IPS DF 6.9 (cell line): ENCODE data around the gene FKBP11.

Experiments
- DNase-seq: peaks from one replicate; pipeline ENCODE4 v3.0.0-alpha.2; 2013; ENCODE audit warnings: low read depth, low spot score
- H3K27ac ChIP-seq: one replicate; pipeline ENCODE4 v1.5.1; 2013; ENCODE audit warnings: low read length, control low read depth
- H3K27me3 ChIP-seq: 2 replicates; pipeline ENCODE4 v1.6.1; 2013; ENCODE audit warnings: mild to moderate bottlenecking, low read length; ENCODE audit not compliant: control insufficient read depth, insufficient read depth
- H3K36me3 ChIP-seq: 2 replicates; pipeline ENCODE4 v1.6.1; 2013; ENCODE audit warnings: low read length; ENCODE audit not compliant: control insufficient read depth, insufficient read depth
- H3K4me1 ChIP-seq: 2 replicates; pipeline ENCODE4 v1.6.1; 2013; ENCODE audit warnings: low read length; ENCODE audit not compliant: control insufficient read depth, insufficient read depth
- H3K4me3 ChIP-seq: 2 replicates; pipeline ENCODE4 v1.5.1; 2013; ENCODE audit warnings: mild to moderate bottlenecking, low read length
- H3K9me3 ChIP-seq: 2 replicates; pipeline ENCODE4 v1.6.1; 2013; ENCODE audit warnings: low read length, inconsistent platforms; ENCODE audit not compliant: control insufficient read depth, insufficient read depth
- WGBS: extraction: QIAGEN DNeasy Blood & Tissue Kit; methylation state at CpG from one replicate; pipeline ENCODE4 v1.1.7; 2013; ENCODE audit warnings: mixed read lengths, missing lambda C conversion rate; ENCODE audit not compliant: insufficient read length, insufficient coverage; 5-methylcytosine and 5-hydroxymethylcytosine counted together

FKBP11 gene

DNA sequence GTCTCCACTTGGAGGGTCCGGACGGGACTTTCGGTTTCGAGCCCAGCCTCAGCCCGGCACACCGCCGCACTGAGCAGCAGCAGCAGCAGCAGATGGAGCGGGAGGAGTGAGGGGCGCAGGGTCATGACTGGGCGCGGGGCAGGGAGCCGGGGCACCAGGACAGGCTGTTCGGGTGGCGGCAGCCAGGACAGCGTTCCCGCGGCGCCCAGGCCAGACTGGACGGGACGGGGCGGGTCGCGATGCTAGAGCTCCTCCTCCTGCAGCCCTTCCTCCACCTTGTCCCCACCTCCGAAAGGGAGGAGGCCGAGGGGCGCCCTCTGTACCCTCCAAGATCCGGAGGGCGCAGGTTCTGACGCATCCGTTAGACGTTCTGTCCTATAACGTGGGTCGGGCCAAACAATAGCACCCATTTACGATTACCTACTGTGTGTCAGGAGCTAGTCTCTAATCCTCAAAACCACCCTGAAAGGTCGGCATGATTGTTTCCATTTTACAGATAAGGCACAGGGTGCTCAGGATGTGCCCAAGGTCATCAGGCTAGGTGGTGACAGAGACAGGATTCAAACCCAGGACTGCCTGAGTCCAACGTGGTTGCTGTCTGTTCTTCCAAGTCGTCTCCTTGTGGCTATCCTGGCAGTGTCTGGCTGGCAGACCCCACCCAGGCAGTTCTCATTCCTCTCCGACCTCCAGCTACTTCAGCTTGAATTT, at the start of gene FKBP11:
Gene FKBP11, minus strand, starts transcription at position 189 of the 708 bp plus-strand sequence. Its CDS starts 64 bp downstream, at position 125.
- no peaks in the 10 kb centered on the region for H3K27me3 ChIP-seq
- H3K4me3 ChIP-seq = peak within 1 kb of the TSS; percentile 67; the same call in 1 of the 2 replicates
- no CpG with 5 or more reads among the region's 38 CpGs for WGBS
- H3K4me1 ChIP-seq = peaks cover 1% of the 10 kb centered on the region; the same call in 1 of the 2 replicates
- no peaks in the 10 kb centered on the region for H3K9me3 ChIP-seq
- DNase-seq = peak; percentile 37
- no peak within 1 kb of the TSS for H3K27ac ChIP-seq
- peaks cover 5% of the 10 kb centered on the region; the same call in 1 of the 2 replicates for H3K36me3 ChIP-seq

DNA sequence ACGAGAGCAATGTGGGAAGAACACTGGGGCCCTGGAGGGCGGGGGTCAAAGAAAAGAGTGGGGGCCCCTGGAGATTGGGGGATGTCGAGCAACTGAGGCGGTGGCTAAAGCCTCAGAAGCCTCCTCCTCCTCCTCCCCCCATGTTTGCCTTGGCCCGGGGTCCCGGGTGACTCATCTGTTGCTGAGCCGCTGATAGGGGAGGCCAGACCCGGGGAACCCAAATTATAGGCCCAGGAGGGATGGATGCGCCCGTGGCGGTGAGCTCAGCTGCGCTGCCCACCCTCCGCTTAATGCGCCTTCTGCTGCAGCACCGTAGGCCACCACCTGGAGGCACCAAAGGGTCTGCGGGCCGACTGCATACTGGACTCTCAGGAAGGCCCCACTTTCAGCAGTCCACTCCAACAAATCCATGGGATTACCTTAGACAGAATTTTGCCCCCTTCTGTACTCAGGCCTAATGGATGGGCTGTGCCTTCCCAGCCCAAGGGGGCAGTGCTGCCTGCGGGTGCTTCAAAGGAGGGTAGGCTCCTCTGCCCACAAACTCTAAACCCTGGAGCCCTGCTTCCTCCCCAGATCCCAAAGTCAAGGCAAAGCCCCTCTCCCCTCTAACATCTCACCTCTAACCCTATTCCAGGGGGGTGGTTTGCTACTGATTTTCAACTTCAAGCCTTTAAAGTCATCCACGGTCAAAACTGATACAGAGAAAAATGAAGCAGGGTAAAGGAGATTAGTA, 48.8 kb upstream of the FKBP11 start:
- Histone ChIP-seq H3K36me3 (no peaks in the 10 kb centered on the region), H3K9me3 (no peaks in the 10 kb centered on the region), H3K27me3 (peaks cover 84% of the 10 kb centered on the region), H3K27ac (no peak overlapping the region), H3K4me1 (peaks cover 20% of the 10 kb centered on the region), H3K4me3 (no peak overlapping the region)
- DNase-seq = no peak
- no CpG with 5 or more reads among the region's 19 CpGs for WGBS

DNA sequence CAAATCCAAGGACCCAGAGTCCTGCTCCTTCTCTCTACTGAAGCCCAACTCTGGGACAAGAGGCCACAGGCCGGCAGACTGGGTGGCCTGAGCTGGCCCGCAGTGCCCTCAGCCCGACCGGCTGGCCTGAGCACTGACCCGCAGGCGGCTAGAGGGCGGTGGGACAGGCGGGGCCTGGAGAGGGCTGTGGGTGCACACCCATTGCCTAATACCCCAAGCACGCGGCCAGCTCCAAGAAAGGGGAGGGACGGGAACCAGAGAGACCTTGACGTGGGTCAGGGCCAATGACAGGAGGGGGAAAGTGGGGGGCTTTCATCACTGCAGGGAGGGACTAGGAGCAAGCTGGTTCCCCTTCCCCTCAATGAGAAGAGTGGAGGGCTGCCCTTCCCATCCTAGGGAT, 48.2 kb upstream of the FKBP11 start:
- peaks cover 80% of the 10 kb centered on the region for H3K27me3 ChIP-seq
- no peak for DNase-seq
- peaks cover 19% of the 10 kb centered on the region for H3K4me1 ChIP-seq
- H3K9me3 ChIP-seq = no peaks in the 10 kb centered on the region
- H3K27ac ChIP-seq = no peak overlapping the region
- no peak overlapping the region for H3K4me3 ChIP-seq
- no peaks in the 10 kb centered on the region for H3K36me3 ChIP-seq
- no CpG with 5 or more reads among the region's 12 CpGs for WGBS

GRCh38 chr12:48972952-48973483, 47.7 kb upstream of the FKBP11 start:
- DNase-seq = no peak
- Histone ChIP-seq H3K27me3 (peaks cover 79% of the 10 kb centered on the region), H3K4me3 (no peak overlapping the region), H3K36me3 (no peaks in the 10 kb centered on the region), H3K4me1 (peaks cover 18% of the 10 kb centered on the region), H3K9me3 (no peaks in the 10 kb centered on the region), H3K27ac (no peak overlapping the region)
- no CpG with 5 or more reads among the region's 3 CpGs for WGBS

- Histone ChIP-seq H3K27ac (no peak overlapping the region), H3K36me3 (no peaks in the 10 kb centered on the region), H3K4me3 (no peak overlapping the region), H3K27me3 (peaks cover 76% of the 10 kb centered on the region), H3K4me1 (peaks cover 20% of the 10 kb centered on the region), H3K9me3 (no peaks in the 10 kb centered on the region)
- no peak for DNase-seq
- no CpG with 5 or more reads among the region's 23 CpGs for WGBS
Measured at GRCh38 chr12:48972213-48972951, 47.1 kb upstream of the FKBP11 start.

DNA sequence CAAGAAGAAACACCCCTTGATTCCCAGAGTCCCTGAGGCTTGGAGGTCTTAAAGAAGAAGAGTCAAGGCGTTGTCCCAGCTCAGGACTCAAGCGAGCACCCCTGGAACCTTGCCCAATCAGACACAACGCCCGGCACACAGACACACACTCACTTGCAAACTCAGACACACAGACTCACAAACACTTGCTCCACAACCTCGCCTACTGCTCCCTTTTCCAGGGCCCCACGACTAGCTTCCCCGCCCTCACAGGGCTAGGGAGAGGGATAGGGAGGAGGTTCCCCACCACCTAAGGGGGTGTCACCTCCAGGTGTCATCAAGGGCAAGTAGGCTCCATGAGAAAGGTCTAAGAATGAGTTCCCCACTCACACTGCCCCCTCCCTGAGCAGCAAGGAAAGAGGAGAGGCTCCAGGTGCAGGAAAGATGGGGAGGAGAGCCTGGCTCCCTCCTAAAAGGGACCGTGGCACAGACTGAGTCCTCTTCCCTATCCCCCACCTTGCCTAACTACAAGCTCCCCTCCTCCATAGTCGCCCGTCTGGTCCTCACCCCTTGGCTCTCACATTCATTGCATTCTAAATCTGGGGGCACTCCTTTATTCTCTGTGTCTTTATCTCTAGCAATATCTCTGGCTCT, 45.5 kb upstream of the FKBP11 start:
- no peaks in the 10 kb centered on the region for H3K36me3 ChIP-seq
- H3K27ac ChIP-seq = no peak overlapping the region
- no peak for DNase-seq
- H3K9me3 ChIP-seq = no peaks in the 10 kb centered on the region
- WGBS = no CpG with 5 or more reads among the region's 10 CpGs
- H3K27me3 ChIP-seq = peaks cover 68% of the 10 kb centered on the region
- no peak overlapping the region; the same call in 1 of the 2 replicates for H3K4me3 ChIP-seq
- peaks cover 22% of the 10 kb centered on the region for H3K4me1 ChIP-seq

DNA sequence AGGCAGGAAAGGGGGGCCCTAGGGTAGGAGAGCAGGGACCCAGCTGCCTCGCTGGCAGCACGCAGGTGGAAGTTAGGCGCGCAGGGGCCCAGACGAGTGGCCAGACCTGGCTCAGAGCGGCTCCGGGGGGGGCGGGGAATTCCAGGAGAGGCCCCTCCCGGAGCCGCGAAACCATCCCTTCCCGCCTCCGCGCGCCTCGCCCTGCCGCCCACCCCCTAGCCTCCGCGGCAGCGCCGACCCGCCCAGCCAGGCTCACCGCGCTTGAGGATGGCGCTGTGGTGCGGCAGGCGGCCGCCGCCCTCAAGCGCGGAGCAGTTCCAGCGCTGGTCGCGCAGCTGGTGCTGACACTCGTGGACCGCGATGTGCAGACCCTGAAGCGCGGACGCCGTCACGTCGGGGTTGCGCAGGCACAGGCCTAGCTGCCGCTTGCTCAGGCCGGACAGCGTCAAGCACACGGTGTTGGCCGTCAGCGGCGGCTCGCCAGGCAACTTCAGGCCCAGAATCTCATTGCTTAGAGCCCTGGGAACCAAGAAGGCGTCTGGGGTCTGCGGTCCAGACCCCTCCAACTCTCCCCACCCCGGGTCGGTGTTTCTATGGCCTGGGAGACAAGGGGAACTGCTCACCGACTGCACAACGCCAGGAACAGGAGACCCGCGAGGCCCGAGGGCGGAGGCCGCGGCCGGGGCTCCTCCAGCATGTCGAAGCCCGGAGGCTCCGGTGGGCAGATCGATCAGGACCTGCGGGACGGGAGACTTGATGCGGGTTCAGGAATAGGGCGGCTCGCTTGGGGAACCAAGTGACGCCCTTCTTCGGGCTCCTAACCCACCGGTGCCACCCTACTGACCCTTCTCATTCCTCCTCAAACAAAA, 44.8 kb upstream of the FKBP11 start:
- no CpG with 5 or more reads among the region's 77 CpGs for WGBS
- Histone ChIP-seq H3K4me1 (peaks cover 24% of the 10 kb centered on the region), H3K4me3 (peak overlapping the region; percentile 16; the same call in 1 of the 2 replicates), H3K27ac (no peak overlapping the region), H3K9me3 (no peaks in the 10 kb centered on the region), H3K27me3 (peaks cover 65% of the 10 kb centered on the region), H3K36me3 (no peaks in the 10 kb centered on the region)
- no peak for DNase-seq

- no peak overlapping the region for H3K27ac ChIP-seq
- no peaks in the 10 kb centered on the region for H3K36me3 ChIP-seq
- H3K27me3 ChIP-seq = peaks cover 60% of the 10 kb centered on the region
- no peak for DNase-seq
- WGBS = no CpG with 5 or more reads among the region's 8 CpGs
- H3K4me1 ChIP-seq = peaks cover 27% of the 10 kb centered on the region
- no peaks in the 10 kb centered on the region for H3K9me3 ChIP-seq
- no peak overlapping the region for H3K4me3 ChIP-seq
Measured at GRCh38 chr12:48969160-48969771, 44.0 kb upstream of the FKBP11 start.

DNA sequence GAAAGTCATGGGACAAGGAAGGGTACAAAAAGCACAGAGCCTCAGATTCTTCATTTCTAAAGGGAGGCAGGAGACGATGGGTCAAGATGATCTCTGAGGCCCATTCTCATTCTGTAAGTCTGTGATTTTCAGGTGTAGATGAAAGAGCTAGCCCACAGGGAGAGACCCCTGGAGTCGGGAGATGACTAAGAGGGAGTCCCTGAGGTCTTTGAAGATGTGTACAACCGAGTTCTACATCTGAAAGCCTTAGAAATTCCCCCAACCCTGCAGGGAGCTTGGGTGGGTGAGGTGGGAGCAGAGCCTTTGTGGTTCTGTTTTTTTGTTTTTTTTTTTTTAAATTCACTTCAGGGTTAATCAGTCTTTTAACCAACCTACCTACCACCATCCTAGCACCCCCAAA, 43.2 kb upstream of the FKBP11 start:
- Histone ChIP-seq H3K27ac (no peak overlapping the region), H3K36me3 (no peaks in the 10 kb centered on the region), H3K9me3 (no peaks in the 10 kb centered on the region), H3K4me3 (no peak overlapping the region), H3K27me3 (peaks cover 52% of the 10 kb centered on the region), H3K4me1 (peaks cover 26% of the 10 kb centered on the region)
- DNase-seq = no peak
- no CpG with 5 or more reads among the region's 3 CpGs for WGBS
